HEK293 (cell line): ENCODE data around the gene THSD4.

ENCODE experiments used
- CTCF ChIA-PET: fragments of 350-600 bp; formaldehyde crosslinking; extraction: SDS; loops from one replicate; lab custom pipeline; 2021; ENCODE audit warnings: antibody characterized with exemption; lab: Yijun Ruan, JAX
- POLR2A ChIA-PET: fragments of 300-600 bp; formaldehyde crosslinking; extraction: SDS; loops from one replicate; lab custom pipeline; 2020; ENCODE audit warnings: antibody characterized with exemption, inconsistent platforms; lab: Yijun Ruan, JAX
- H3K27ac ChIP-seq: fragments of 200-500 bp; sonication (Bioruptor generic); 2 replicates; pipeline ENCODE4 v1.5.1; 2014; ENCODE audit warnings: low read depth, low read length, control low read depth, inconsistent platforms; ENCODE audit errors: extremely low read depth
- H3K36me3 ChIP-seq, 2 experiments: fragments of 200-500 bp in 1 of 2; sonication (Bioruptor generic) in 1 of 2; 1 replicate in 1 of 2; 2 replicates in 1 of 2; pipeline ENCODE4 v1.5.1; 2014 to 2017; ENCODE audit warnings: inconsistent platforms in 2 of 2, low read length in 2 of 2; ENCODE audit not compliant: control insufficient read depth in 2 of 2, insufficient read depth in 1 of 2
- H3K4me1 ChIP-seq: fragments of 200-500 bp; sonication (Bioruptor generic); 2 replicates; pipeline ENCODE4 v1.5.1; 2014; ENCODE audit warnings: mild to moderate bottlenecking, low read length, inconsistent platforms; ENCODE audit not compliant: control insufficient read depth, insufficient read depth
- H3K4me3 ChIP-seq: 2 replicates; pipeline ENCODE4 v1.5.1; 2011; ENCODE audit warnings: low read depth, mild to moderate bottlenecking, control low read depth, low read length, moderate library complexity
- H3K9me3 ChIP-seq: fragments of 200-500 bp; sonication (Bioruptor generic); 2 replicates; pipeline ENCODE4 v1.5.1; 2014; ENCODE audit warnings: low read depth, low read length, inconsistent platforms; ENCODE audit not compliant: control insufficient read depth, insufficient read depth
- BCL6B ChIP-seq: fragments of 450-650 bp; formaldehyde crosslinking; IDR thresholded peaks from 2 replicates; pipeline ENCODE4 v1.5.1; 2017; ENCODE audit warnings: missing biosample characterization, missing genetic modification characterization
- HOXD13 ChIP-seq: sonication (generic); formaldehyde crosslinking; IDR thresholded peaks from 2 replicates; pipeline ENCODE4 v1.8.0; 2022; ENCODE audit warnings: missing genetic modification reagents, borderline replicate concordance
- MEIS1 ChIP-seq: sonication (generic); formaldehyde crosslinking; IDR thresholded peaks from 2 replicates; pipeline ENCODE4 v1.8.1; 2022; ENCODE audit warnings: missing genetic modification reagents, mild to moderate bottlenecking, borderline replicate concordance
- PATZ1 ChIP-seq: fragments of 450-650 bp; formaldehyde crosslinking; IDR thresholded peaks from 2 replicates; pipeline ENCODE4 v1.5.1; 2016; ENCODE audit warnings: missing biosample characterization, missing genetic modification characterization
- ZFP69B ChIP-seq: fragments of 450-650 bp; formaldehyde crosslinking; IDR thresholded peaks from 2 replicates; pipeline ENCODE4 v1.5.1; 2016; ENCODE audit warnings: missing biosample characterization, missing genetic modification characterization
- ZNF114 ChIP-seq: fragments of 450-650 bp; formaldehyde crosslinking; IDR thresholded peaks from 2 replicates; pipeline ENCODE4 v1.5.0; 2017; ENCODE audit warnings: missing biosample characterization, missing genetic modification characterization
- ZNF148 ChIP-seq: fragments of 450-650 bp; formaldehyde crosslinking; IDR thresholded peaks from 2 replicates; pipeline ENCODE4 v1.5.0; 2017; ENCODE audit warnings: missing biosample characterization, missing genetic modification characterization, borderline replicate concordance
- ZNF184 ChIP-seq: fragments of 450-650 bp; IDR thresholded peaks from 2 replicates; pipeline ENCODE4 v1.5.1; 2018; ENCODE audit warnings: missing biosample characterization, mild to moderate bottlenecking, missing genetic modification characterization
- ZNF433 ChIP-seq: fragments of 450-650 bp; formaldehyde crosslinking; IDR thresholded peaks from 2 replicates; pipeline ENCODE4 v1.5.1; 2016; ENCODE audit warnings: missing biosample characterization, missing genetic modification characterization, low read depth
- ZNF449 ChIP-seq: fragments of 450-650 bp; formaldehyde crosslinking; IDR thresholded peaks from 2 replicates; pipeline ENCODE4 v1.5.1; 2017; ENCODE audit warnings: missing biosample characterization, mild to moderate bottlenecking, missing genetic modification characterization, moderate library complexity
- ZNF48 ChIP-seq: fragments of 450-650 bp; formaldehyde crosslinking; IDR thresholded peaks from 2 replicates; pipeline ENCODE4 v1.5.1; 2016; ENCODE audit warnings: missing biosample characterization, missing genetic modification characterization
- ZNF518A ChIP-seq: fragments of 450-650 bp; formaldehyde crosslinking; conservative IDR thresholded peaks from 2 replicates; pipeline ENCODE4 v1.5.1; 2016; ENCODE audit warnings: low read depth, missing biosample characterization, missing genetic modification characterization
- ZNF521 ChIP-seq: fragments of 450-650 bp; formaldehyde crosslinking; IDR thresholded peaks from 2 replicates; pipeline ENCODE4 v1.5.1; 2017; ENCODE audit warnings: missing biosample characterization, mild to moderate bottlenecking, missing genetic modification characterization
- ZNF777 ChIP-seq: fragments of 450-650 bp; formaldehyde crosslinking; IDR thresholded peaks from 2 replicates; pipeline ENCODE4 v1.5.1; 2017; ENCODE audit warnings: missing biosample characterization, missing genetic modification characterization, borderline replicate concordance
- ZSCAN16 ChIP-seq: fragments of 450-650 bp; formaldehyde crosslinking; IDR thresholded peaks from 2 replicates; pipeline ENCODE4 v1.5.1; 2016; ENCODE audit warnings: missing biosample characterization, missing genetic modification characterization
- ZSCAN30 ChIP-seq: fragments of 450-650 bp; IDR thresholded peaks from 2 replicates; pipeline ENCODE4 v1.5.1; 2018; ENCODE audit warnings: missing biosample characterization, mild to moderate bottlenecking, missing genetic modification characterization, moderate library complexity

Gene THSD4

GRCh38 chr15:71646767-71647486 is 531.7 kb downstream of the THSD4 start:
- no peaks in the 10 kb centered on the region for H3K4me1 ChIP-seq
- ChIA-PET POLR2A (no interaction called here), CTCF (interaction anchor here (0.7 kb wide), 2 partner anchors 71 to 519 kb away, joined by 3 read pairs; no protein-coding TSS in a partner anchor)
- H3K9me3 ChIP-seq, result no peaks in the 10 kb centered on the region
- TF ChIP-seq ZSCAN16 (tag by site-specific recombination) (no peak), ZNF48 (tag by site-specific recombination) (no peak), ZNF114 (tag by site-specific recombination) (no peak), BCL6B (tag by site-specific recombination) (no peak), ZNF184 (no peak), ZNF521 (tag by site-specific recombination) (no peak), HOXD13 (CRISPR knock-in tag) (no peak), PATZ1 (tag by site-specific recombination) (no peak), ZSCAN30 (tag by site-specific recombination) (no peak), ZNF518A (tag by site-specific recombination) (no peak), ZNF148 (tag by site-specific recombination) (no peak), MEIS1 (CRISPR knock-in tag) (no peak), ZNF433 (tag by site-specific recombination) (no peak), ZNF449 (tag by site-specific recombination) (no peak), ZFP69B (tag by site-specific recombination) (no peak), ZNF777 (tag by site-specific recombination) (no peak)
- H3K36me3 ChIP-seq, result no peaks in the 10 kb centered on the region
- H3K4me3 ChIP-seq, result no peak overlapping the region
- no peak overlapping the region for H3K27ac ChIP-seq
